GM21529 (cell line): Measurements from ENCODE around the gene RBM14.
"Not testable (repeated sequence)": the region's sequence is repeated elsewhere in the genome, so short reads cannot be mapped to it uniquely, and the experiment has no call there.

Experiments
- ATAC-seq: cut with Tn5 transposase; IDR thresholded peaks from one replicate; pipeline ENCODE4 v1.9.1; 2021; ENCODE audit not compliant: unreplicated experiment

The RBM14 gene, protein sequence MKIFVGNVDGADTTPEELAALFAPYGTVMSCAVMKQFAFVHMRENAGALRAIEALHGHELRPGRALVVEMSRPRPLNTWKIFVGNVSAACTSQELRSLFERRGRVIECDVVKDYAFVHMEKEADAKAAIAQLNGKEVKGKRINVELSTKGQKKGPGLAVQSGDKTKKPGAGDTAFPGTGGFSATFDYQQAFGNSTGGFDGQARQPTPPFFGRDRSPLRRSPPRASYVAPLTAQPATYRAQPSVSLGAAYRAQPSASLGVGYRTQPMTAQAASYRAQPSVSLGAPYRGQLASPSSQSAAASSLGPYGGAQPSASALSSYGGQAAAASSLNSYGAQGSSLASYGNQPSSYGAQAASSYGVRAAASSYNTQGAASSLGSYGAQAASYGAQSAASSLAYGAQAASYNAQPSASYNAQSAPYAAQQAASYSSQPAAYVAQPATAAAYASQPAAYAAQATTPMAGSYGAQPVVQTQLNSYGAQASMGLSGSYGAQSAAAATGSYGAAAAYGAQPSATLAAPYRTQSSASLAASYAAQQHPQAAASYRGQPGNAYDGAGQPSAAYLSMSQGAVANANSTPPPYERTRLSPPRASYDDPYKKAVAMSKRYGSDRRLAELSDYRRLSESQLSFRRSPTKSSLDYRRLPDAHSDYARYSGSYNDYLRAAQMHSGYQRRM

DNA sequence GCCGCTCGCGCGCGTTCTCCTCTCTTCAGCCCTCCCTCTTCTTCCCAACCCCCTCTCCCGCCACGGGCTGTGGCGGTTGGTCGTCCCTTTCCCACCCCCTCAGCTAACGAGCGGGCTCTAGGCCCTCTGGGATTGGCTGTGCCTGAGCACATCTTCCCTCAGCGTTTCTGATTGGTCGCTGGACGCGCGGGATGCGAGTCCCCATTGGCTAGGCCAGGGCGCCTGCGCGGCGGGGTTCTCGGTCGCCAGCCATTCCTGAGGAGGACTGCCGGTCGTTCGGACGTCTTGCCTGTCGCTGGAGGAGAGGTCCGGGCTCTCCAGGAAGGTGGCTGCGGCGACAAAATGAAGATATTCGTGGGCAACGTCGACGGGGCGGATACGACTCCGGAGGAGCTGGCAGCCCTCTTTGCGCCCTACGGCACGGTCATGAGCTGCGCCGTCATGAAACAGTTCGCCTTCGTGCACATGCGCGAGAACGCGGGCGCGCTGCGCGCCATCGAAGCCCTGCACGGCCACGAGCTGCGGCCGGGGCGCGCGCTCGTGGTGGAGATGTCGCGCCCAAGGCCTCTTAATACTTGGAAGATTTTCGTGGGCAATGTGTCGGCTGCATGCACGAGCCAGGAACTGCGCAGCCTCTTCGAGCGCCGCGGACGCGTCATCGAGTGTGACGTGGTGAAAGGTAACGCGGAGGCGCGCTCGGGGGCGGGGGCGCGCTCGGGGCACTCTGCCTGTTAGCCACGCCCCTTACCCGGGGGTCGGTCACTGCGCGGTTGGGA lies at the start of gene RBM14:
RBM14 (plus strand) TSS at position 252 of the 776 bp plus-strand sequence; CDS start at position 343, 91 bp downstream.
- ATAC-seq = peak; percentile 89

DNA sequence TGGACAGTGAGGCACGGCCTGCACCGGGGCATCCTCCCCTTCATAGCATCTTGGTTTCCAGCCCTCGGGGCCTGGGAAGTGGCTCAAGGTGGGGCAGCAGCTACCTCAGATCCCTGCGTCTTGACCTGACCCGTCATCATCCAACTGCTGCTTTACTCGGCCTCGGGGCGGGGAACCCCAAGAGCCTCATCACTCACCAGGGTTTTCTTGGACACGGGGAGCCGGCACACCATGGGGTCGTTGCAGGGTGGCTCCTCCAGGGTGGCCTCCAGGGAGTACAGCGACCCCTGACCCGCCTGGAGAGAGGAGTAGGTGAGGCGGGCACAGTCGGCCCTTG lies 48.7 kb upstream of the RBM14 start:
- no peak for ATAC-seq

DNA sequence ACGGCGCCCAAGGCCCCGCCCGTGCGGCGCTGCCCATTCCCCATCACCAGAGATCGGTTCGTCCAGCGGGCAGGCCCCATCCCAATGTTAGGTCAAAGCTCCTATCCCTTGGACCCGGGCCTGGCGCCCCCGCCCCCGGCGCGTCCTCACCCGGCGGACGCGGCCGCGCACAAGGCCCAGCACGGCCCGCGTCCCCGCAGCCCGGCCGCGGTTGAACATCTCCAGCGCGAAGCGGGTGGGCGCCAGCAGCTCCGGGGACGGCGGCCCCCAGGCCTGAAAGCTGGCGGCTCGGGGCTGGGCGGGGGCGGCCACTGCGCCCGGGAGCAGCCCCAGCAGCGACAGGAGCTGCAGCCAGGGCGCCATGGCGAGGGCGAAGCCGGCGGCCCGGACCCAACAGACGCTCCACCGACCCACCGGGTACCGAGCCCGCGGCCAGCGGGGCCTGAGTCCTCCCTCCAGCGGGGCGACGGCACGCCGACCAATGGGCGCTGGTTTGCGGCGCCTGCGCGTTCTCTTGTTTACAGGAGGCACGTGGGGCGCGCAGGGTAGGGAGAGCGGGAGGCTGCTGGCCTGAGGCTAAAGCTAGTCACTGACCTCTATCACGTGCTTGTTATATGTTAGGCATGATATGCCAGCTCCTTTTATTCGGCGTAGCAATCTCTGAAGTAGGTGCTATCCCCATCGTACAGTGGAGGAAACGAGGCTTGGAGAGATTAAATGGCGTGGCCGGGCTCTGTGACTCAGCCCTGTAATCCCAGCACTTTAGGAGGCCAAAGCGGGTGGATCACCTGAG lies 48.1 kb upstream of the RBM14 start, which contains the start of gene CTSF:
CTSF (minus strand) TSS at position 483 of the 793 bp plus-strand sequence; CDS start at position 363, 120 bp downstream.
- no peak for ATAC-seq

DNA sequence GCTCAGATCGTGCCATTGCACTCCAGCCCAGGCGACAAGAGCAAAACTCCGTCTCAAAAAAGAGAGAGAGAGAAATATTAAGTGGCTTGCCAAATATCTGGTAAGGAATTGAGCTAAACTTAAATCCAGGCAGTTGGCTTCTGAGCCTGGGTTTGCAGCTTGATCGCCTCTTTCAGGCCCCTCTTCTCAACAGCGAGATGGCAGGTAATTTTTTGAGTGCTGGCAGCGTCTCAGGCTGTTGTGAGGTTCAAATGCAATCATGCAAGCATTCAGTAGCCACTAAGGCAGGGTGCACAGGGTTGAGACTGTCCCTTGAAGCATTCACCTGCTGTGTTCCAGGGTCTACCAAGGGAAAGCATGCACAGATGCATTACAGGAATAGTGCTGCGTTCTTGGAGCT lies 47.4 kb upstream of the RBM14 start:
- no peak for ATAC-seq

DNA sequence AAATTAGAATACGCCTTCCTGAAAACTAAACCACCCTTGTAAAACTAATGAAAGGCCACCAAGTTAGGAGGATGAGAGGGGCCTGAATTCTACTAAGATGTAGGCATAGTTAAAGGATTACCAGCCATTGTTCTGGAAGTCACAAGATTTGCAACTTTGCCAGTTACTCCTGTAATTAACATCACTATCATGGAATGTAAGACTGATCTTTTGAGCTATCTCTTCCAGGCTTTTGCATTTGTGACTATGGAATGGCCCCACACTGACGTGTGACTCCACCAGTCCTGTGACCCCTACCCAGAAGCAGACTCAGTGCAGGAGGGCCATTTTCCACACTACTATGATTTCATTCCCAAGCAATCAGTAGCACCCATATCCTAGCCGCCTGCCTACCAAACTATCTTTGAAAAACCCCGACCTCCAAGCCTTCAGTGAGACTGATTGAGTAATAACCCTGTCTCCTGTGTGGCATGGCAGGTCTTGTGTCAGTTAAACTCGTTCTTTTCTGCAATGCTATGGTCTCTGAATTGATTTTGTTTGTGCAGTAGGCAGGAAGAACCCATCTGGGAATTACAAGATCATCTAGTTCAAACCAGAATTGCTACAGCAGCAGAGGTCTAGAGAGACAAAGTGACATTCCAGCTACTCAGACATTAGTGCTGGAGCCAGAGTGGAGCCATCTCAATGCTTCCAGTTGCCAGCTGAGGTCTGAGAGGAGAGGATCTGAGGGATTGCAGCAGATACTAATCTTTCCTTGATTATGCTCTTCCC lies 46.2 kb upstream of the RBM14 start:
- no peak for ATAC-seq

DNA sequence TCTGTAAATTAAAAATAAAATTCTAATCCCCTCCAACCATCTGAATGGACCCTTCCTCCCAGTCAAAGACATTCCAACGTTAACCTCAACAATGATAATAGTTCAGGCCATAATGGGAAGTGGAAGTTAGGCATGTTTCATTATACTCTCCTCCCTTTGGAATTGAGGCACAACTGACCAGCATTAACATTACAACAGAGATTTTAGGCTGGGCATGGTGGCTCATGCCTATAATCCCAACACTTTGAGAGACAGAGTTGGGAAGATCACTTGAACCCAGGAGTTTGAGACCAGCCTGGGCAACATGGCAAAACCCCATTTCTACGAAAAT lies 45.6 kb upstream of the RBM14 start:
- no peak for ATAC-seq

DNA sequence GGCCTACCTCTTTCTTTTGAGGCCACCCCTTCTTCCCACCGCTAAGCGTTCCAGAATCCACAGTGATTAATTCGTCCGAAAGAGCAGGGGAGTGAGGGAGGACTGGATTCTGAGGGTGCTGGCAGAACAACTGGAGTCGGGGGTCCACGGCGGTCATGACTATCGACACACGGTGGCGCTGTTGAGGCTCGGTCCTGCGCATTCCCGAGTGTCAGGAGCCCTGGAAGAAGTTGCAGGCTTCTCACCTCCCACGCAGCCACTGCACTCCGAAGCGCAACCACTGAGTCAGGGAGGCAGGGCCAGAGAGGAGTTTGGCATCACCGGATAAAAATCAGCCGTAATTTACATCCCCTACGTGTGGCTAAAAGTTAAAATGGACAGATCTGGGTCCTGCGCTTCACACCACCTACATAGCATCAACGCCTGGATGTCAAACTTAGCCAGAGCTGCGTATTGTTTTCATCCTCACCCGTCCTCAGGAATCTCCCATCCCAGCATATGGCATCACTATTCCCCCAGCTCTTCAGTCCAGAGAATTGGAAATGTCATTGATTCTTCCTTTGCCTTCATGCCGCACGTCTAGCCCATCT lies 37.3 kb upstream of the RBM14 start:
- ATAC-seq = no peak

DNA sequence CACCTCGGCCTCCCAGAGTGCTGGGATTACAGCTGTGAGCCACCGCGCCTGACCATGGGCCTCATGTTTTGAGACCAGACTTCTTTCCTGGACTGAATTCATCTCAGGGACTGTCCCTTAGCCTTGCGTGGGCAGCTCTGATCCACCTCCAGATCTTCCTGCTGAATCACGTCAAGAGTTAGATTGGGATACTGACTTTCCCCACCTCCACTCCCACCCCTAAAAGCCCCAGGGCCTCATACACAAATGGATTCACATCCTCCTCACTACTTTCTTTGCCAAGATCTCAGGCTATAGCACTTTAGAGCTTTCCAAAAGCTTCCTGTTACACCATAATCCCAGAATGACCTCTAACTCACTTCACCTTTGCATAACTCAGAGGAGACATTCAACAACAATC lies 35.6 kb upstream of the RBM14 start:
- no peak for ATAC-seq

DNA sequence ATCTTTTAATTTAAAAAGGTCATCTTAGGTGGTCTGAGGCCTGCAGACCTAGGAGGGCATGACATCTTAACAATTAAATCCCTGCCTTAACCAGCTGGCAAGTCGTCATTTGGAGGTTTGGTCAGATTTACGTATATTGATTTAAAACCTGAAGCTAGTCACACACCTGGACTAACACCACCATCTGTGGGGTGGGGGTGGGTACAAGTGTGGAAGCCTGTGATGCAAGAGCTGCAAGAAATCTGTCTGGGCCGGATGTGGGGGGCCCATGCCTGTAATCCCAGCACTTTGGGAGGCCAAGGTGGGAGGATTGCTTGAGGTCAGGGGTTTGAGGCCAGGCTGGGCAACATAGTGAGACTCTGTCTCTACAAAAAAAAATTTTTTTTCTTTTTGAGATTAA lies 35.2 kb upstream of the RBM14 start:
- ATAC-seq = no peak

DNA sequence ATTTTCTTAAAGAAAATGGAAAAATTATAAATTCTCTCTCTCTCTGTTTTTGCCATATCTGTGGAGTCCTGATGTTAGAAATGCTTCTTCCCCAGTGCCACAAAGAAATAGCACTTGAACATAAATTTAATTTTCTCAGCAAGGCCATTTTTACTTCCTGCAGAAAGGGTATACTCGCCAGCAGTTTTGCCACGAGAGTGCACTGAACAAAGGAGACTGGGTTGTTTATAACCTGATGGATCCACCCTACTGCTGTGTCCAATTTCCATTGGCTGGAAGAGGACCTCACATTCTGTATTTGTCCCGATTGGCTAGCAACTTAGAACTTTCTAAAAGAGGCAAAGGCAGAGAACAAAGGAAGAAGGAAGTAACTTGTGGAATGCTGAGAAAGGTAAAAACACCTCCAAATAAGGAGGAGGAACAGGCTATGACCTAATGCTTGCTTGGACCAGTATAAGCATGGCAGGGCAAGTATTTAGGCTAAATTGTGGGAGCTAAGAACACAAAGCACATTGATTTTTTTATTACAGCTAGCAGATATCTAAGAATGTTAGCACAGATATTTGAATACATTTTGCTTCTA lies 33.8 kb upstream of the RBM14 start:
- ATAC-seq = not testable (repeated sequence)

DNA sequence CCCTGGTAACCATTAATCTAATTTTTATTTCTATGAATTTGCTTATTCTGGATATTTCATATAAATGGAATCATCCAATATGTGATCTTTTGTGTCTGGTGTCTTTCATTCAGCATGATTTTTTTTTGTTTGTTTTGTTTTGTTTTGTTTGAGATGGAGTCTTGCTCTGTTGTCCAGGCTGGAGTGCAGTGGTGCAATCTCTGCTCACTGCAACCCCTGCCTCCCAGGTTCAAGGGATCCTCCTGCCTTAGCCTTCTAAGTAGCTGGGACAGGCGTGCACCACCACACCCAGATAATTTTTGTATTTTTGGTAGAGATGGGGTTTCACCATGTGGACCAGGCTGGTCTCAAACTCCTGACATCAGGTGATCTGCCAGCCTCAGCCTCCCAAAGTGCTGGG lies 31.0 kb upstream of the RBM14 start:
- not testable (repeated sequence) for ATAC-seq

DNA sequence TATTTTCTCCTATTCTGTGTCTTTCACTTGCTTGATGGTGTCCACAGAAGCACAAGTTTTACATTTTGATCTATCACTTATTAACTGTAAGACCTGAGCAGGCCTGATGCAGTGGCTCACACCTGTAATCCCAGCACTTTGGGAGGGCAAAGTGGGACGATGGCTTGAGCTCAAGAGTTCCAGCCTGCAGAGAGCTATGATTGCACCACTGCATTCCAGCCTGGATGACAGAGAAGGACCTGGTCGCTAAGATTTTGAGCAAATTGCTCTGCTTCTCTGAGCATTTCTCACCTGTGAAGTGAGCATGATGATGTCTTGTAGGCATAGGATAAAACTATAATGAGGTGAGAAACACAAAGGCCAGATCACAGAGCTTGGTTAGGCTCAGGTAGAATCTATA lies 30.3 kb upstream of the RBM14 start:
- ATAC-seq = no peak

DNA sequence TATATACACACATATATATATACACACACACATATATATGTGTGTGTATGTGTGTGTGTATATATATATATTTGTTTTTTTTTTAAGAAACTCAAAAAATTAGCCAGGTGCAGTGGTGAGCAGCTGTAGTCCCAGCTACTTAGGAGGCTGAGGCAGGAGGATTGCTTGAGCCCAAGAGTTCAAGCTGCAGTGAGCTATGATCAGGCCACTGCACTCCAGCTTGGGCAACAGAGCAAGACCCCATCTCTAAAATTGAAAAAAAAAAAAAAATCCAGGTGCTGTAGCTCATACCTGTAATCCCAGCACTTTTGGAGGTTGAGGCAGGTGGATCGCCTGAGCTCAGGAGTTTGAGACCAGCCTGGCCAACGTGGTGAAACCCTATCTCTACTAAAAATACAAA lies 27.1 kb upstream of the RBM14 start:
- not testable (repeated sequence) for ATAC-seq

DNA sequence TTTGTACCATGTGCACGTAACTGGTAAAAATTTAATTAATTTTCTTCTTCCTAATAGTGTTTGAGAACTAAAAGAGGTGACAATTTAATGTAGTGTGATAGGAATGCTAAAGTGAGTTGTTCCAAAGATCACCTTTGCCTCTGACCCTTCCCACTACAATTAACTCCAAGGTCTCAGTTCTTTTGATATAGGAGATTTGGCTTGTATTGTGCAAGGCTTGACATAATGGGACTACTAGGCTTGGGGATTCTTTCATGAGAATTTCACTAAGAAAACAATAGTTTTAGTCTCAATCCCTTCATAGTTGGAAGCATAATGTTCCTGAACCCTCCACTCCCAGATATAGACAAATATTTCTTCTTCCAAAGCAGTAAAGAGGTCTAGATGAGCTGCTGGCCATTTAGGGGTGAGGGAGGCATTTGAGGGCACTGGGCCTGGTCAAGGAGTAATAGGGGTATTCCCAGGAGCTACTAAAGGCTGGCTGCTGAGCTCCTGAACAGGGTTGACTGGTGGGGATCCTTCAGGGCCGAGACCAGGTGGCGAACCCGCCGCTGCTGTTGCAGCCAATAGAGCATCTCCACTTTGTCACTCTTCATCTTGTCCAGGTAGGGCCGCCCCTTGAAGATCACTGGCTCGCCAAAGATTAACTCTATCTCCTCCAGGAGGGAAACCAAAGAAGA lies 26.3 kb upstream of the RBM14 start:
- no peak for ATAC-seq

DNA sequence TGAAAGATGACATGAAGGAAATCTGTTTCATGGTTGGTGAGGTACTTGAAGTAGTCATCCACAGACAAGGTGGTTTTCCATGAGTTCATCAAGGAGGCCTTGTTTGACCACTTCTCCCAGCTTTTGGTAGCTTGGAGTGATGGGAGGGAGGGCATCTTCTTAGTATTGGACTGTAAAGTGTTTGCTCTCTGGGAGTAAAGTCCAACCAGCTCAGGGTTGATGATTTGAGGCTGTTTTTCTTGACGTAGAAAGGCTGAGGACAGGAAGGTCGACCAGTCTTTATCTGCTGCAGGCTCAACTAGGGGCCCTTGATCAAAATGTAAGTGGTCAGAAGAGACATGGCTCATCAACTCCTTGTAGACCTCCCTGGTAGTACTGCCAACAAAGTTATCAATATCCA lies 25.3 kb upstream of the RBM14 start:
- no peak for ATAC-seq

DNA sequence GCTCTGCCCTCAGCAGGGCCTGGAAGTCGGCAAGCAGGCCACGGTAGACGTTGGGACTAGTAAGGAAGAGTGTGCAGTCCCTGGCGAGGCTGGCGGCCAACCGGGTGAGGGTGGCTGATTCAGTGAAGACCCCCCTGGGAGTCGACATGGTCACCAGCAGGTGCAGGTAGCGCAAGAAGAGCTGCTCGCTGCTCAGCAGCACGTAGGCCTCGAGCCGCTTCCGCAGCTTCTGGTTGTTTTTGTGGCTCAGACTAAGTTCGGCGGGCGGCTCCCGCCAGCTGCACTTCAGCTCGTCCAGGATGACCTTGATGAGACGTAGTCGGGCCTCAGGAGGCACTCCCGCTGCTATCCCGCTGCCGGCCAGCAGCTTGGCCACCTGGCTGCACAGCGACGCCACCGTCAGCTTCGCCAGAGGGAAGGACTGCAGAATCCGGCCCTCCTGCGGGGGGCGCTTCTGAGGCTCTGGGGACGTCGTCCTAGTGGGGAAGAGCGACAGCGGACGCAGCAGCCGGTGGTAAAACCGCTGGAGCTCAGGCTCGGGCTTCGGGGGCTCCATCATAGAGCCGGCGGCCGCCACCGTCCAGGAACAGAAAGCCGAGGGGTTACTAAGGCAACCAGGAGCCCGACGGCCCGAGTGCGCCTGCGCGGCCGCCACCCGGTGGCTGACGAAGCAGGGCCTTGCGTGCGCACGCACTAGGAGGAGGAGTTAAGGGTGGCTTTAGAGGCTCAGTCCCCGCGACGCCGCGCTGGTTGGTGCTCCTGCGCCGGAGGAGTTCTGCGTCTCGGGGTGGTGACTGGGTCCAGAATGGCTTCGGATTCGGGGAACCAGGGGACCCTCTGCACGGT lies 23.8 kb upstream of the RBM14 start, which contains the start of the genes CCDC87 and CCS:
CCDC87 (minus strand) TSS at position 607 of the 846 bp plus-strand sequence; CDS start at position 559, 48 bp downstream.
CCS (plus strand) TSS at position 729 of the 846 bp plus-strand sequence; CDS start at position 806, 77 bp downstream.
- peak; percentile 92 for ATAC-seq

DNA sequence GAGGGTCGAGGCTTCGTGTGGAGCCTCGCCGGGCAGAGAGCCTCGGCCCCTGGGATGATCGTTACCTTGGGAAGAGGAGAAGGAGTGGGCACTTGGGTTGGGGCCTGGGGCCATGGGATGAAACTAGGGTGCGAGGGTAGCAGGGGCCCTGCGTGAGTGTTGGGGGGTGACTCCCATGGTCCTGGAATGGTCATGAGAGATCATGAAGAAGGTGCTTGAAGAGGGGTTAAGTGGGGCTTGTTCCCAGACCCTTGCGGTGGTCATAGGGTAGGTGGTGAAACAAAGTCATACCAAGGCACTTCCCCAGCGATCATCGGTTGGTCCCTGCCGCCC lies 23.2 kb upstream of the RBM14 start:
- no peak for ATAC-seq

DNA sequence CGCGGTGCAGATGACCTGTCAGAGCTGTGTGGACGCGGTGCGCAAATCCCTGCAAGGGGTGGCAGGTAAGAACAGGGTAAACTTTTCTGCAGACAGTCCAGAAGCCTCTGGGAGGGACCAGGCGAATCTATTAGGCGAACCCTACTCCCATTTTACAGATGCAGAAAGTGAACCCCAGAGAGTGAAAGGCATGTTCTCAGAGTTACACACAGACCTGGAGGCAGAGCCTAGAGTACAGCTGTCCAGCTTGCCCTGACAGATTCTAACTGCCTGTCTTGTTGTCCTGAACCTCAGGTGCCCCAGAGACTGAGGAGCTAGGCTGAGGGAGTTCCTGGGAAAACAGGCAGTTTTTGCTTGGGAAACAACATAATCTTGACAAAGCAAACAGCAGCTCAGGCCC lies 22.8 kb upstream of the RBM14 start:
- ATAC-seq = no peak
